ENCODE data around the gene NFAM1.

The NFAM1 gene

DNA sequence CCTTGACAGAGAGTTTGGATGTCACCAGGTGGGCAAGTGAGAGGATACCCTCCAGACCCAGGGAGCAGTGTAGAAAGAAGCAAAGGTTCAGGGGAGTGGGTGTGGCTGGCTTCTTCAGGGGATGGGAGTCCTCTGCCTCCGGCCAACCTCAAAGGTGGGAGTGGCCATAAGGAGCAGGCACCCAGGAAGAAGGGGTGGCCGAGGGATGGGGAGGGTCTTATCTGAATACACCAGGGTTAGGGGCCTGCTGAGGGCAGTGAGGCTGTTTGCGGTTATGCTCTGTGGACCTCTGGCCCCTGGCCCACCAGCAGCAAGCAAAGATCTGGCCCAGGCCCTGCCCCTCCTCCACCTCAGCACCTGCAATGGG is 6.2 kb downstream of the NFAM1 start:
- TF ChIP-seq CTCF (IDR thresholded peaks at IDR 0.05; ENCODE audit: low read depth, low read length) = no peak
- no peak for DNase-seq (ENCODE audit: extremely low read depth, low read depth)

DNA sequence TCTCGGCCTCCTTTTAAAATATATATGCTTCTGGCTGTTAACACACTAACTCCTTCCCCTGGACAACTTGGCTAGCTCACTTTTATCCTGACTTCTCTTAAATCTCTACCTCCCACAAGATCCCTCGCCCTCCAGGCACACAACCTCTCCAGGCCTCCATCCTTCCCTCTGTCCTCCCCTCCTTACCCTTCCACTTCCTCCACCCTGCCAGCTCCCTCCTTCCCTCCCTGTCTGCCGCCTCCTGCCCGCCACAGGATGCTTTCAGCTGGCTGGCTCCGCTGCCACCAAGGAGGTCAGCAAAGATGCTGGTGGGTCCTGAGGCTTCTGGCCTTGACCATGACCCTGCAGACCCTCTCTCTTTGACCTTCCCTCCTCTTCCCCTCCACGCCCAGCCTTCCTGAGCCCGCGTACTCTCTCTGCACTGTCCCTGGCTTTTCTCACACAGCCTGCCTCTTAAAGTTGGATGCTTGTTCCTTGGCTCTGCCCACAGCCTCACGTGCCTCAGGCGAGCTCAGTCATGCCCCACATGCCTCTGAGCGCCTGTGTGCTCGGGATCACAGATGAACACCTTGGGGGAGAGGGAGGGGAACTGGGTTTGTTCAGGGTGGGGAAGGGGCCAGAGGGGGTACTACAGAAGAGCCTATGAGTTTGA is 6.7 kb downstream of the NFAM1 start:
- no peak for TF ChIP-seq CTCF (IDR thresholded peaks at IDR 0.05; ENCODE audit: low read depth, low read length)
- DNase-seq (ENCODE audit: extremely low read depth, low read depth) = no peak

GRCh38 chr22:42419243-42419881 is 12.8 kb downstream of the NFAM1 start:
- no peak for TF ChIP-seq CTCF (IDR thresholded peaks at IDR 0.05; ENCODE audit: low read depth, low read length)
- no peak for DNase-seq (ENCODE audit: extremely low read depth, low read depth)

DNA sequence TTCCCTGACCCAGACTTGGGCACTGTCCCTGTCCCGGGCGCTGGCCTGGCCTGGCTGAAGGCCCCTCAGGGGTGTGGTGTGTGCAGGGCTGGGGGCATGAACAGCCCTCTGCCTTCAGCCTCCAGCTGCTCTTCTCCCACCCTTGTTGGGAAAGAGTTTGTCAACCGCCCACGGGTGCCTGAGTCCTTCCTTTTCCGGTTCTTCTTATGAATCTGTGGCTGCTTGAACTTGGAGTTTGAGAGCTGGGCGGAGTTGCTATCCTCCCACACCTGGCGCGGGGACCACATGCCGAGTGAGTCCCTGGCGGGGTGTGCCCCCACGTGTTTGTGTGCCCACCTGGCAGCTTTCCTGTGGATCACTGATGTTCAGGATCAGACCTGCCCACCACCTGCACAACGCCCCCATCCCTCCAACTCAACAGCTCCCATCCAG is 13.4 kb downstream of the NFAM1 start:
- no peak for DNase-seq (ENCODE audit: extremely low read depth, low read depth)
- no peak for TF ChIP-seq CTCF (IDR thresholded peaks at IDR 0.05; ENCODE audit: low read depth, low read length)

- DNase-seq (ENCODE audit: extremely low read depth, low read depth) = no peak
- TF ChIP-seq CTCF (IDR thresholded peaks at IDR 0.05; ENCODE audit: low read depth, low read length) = no peak
These were observed 14.4 kb downstream of the NFAM1 start for GRCh38 chr22:42417645-42418305.

DNA sequence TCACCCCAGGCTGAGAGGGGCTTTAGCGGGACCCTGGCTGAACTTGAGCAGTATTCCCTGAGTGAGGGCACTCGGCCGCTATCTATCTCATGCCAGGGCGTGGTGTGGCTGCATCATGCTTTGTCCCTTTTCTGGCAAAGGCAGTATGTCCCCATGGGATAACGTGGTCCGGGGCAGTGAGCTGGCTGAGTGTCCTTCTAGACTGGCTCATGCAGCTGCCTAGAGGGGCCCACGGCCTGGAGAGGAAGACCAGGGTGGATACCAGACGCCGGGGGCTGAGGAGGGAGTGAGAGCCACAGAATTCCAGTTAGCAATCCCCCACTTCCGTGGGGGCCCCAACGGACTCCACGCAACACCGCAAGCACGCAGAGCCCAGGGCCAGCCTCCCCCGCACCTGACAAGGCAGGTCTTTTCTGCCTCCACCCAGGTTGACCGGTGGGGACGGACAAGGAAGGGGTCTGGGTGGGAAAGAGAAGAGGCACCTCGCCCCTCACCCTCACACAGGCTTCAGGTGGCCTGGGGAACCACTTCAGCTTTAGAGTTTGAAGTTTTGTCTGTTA is 15.5 kb downstream of the NFAM1 start:
- no peak for TF ChIP-seq CTCF (IDR thresholded peaks at IDR 0.05; ENCODE audit: low read depth, low read length)
- DNase-seq (ENCODE audit: extremely low read depth, low read depth) = no peak
